Renal cortical epithelial cell (primary cell): ENCODE measurements around the gene ZNF143. TPM values are rescaled to one million over a fixed set of nuclear protein-coding genes. Genes with fewer than 3 reads are reported as not detected.

Experiments
- DNase-seq: peaks from one replicate; pipeline ENCODE4 v3.0.0-alpha.2; 2011; ENCODE audit warnings: low read depth
- total RNA-seq: library from RNA; depleted of rRNA; stranded (reverse); fragments of >200 nt; gene quantifications from 2 replicates; pipeline ENCODE4 v1.2.3, GENCODE V29; 2014

Gene ZNF143
- total RNA-seq, 1 donor from 2014 or later: 40.0 TPM

DNA sequence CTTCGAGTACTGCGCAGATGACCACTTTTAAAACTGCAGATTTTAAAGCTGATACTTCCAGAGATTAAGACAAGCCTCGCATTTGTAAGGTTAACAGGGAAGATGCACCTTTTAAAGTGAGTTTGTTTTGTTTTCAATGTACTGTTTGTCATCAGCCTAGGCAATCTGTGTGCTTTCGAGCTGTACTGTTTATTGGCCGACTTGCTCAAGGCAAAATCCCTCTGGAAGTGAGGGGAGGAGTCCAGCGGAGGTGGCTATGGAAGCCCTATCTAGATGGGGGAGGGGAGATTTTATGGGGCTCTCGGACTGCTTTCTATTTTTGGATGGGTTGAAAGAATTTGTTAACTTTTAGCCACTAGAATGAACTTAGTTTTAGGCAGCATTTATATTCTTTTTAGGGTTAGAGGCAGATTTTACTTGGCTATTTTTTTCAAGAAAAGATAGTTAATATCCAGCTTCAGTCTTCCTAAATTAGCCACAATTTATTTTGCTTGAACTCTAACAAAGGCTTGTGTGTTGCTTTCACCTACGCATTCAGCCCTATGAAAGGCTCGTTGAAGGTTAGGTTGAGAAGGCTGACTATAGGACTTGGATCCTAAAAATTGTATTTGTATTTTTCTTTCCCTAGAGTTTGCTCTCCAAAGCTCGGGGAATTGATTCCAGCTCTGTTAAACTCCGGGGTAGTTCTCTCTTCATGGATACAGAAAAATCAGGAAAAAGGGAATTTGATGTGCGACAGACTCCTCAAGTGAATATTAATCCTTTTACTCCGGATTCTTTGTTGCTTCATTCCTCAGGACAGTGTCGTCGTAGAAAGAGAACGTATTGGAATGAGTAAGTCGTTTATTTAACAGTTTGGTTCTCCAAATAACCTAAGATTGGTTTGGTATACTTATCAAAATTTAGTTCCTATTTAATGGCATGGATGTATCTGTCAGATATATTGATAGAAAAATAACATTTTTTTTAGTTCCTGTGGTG, 114.7 kb downstream of the ZNF143 start:
- peak; percentile 90 for DNase-seq

DNA sequence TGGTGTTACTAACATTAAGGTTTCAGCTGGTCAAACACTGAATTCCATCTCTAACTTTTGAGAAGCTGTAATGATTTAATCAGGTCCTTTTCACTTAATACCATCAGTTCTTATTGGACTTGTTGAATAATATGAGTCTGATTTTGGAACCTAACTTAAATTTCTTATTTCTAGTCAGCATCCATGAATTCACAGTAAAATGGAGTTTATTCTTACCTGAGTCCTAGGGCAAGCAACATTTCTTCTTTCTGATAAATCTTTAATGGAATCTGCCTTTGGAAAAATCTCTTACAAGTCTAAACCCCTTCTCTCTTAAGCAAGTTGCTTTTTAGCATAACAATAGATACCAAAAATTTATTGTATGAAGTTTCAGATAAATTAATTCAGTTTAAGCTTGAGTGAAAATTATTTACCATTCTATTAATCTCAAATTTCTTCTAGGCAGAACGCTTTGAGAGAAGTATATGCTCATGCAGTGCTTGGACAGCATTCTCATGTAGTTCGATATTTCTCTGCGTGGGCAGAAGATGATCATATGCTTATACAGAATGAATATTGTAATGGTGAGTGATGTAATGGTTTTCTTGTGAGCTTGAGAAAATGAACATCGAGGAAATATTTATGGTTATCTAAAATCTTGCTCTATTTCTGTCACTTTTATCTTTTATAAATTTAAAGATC, 116.0 kb downstream of the ZNF143 start:
- DNase-seq: no peak

DNA sequence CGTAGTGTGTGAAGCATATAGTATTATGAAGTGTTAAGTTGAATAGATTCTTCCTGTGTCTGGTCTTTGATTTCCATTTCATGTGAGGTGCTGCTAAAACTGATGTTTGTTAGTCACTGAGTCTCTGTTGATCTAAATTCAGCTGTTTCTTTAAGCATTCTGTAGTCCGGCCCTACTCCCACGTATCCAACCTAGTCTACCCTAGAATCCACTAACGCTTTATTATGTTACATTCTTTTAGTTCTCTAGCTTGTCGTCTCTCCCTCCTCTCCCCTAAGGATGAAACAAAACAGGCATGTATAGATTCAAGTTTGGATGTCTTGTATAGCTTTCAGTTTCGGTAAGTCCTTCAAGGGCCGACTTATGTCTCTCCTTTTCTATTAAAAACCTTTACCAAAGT, 116.7 kb downstream of the ZNF143 start:
- peak; percentile 62 for DNase-seq

Other genes with a start within 250 kb of the ZNF143 start
- 216 and 218 TPM in 2 replicates for gene DENND5A, start 195.7 kb upstream of the ZNF143 start, total RNA-seq
- gene TMEM41B, start 146.4 kb upstream of the ZNF143 start, total RNA-seq: 32.6 and 81.1 TPM in 2 replicates
- gene IPO7, start 76.4 kb upstream of the ZNF143 start, total RNA-seq: 129 and 159 TPM in 2 replicates
- gene WEE1, start 112.7 kb downstream of the ZNF143 start, total RNA-seq: 37.8 and 81.4 TPM in 2 replicates
- gene SWAP70, start 203.1 kb downstream of the ZNF143 start, total RNA-seq: 29.2 and 42.7 TPM in 2 replicates